Right ventricle myocardium inferior (tissue), 1 donor: ENCODE measurements around the gene SATL1. TPM values are rescaled to one million over a fixed set of nuclear protein-coding genes. Genes with fewer than 3 reads are reported as not detected.
"Not testable (repeated sequence)": the region's sequence is repeated elsewhere in the genome, so short reads cannot be mapped to it uniquely, and the experiment has no call there.

Experiments
- ATAC-seq: fragments of 200-7000 bp; cut with Tn5 transposase; one replicate; pipeline ENCODE4 v1.9.1; 2020; ENCODE audit warnings: mild to moderate bottlenecking, moderate library complexity
- DNase-seq: peaks from one replicate; pipeline ENCODE4 v3.0.0; 2021; ENCODE audit errors: missing footprints
- intact Hi-C: fragments of 100-400 bp; cut with DNase I; formaldehyde crosslinking; loops from one replicate; pipeline ENCODE4 v1.11.0; 2022
- long read RNA-seq: library from polyadenylated mRNA; unstranded; transcript quantifications from one replicate; pipeline ENCODE4 v2.0.0, GENCODE V29; 2021
- total RNA-seq: library from RNA; stranded (reverse); fragmentation: NEBNext Ultra II Directional; extraction: Animal tissue kit (Norgen Biotek cat#: 25700); gene quantifications from one replicate; pipeline ENCODE4 v1.2.1, GENCODE V29; 2021
- donor health status: DM: no; HTN: yes; CAD: no; lungs with severe emphysema.

The SATL1 gene, protein sequence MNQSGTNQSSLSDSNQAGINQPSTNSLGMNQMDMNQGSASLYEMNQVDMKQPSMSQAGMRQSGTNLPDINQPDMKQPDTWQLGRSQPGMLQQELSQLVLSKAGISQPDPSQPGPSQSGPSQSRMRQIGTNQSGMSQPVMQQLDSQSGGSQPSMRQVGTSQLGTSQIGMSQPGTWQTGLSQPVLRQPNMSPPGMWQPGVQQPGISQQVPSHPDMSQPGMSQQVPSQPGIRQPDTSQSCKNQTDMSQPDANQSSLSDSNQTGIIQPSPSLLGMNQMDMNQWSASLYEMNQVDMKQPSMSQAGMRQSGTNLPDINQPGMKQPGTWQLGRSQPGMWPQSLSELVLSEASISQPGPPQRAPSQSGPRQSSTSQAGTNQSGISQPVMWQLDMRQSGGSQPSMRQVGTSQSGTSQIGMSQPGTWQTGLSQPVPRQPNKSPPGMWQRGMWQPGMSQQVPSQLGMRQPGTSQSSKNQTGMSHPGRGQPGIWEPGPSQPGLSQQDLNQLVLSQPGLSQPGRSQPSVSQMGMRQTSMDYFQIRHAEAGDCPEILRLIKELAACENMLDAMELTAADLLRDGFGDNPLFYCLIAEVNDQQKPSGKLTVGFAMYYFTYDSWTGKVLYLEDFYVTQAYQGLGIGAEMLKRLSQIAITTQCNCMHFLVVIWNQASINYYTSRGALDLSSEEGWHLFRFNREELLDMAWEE
- not detected for total RNA-seq
- long read RNA-seq, result 0 reads

DNA sequence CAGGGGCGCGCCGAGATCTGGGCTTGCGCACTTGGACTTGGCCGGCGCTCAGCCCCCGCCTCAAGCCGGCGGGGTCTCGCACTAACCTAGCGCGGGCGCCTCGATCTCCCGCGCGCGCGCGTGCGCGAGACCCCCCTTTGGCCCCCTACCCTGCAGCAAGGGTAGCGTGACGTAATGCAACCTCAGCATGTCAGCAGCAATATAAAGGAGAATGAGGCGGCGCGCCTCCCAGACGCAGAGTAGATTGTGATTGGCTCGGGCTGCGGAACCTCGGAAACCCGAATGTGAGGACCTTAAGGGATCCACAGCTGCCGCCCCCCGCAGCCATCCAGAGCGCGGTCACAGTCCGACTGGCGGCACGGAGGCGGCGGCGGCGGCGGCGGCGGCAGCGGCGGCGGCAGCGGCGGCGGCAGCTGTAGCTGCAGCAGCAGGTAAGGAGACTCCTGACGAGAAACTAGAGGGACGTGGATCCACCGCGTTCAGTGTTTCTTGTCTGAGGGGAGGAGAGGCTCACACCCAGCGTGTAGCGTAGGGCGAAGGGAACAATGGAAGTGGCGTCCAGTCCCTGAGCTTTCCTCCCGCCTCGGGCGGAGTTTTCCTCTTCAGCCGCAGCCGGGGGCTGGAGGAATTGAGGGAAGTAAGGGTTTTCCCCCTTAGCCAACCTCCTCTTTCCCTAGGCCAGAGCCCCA, at the start of gene SATL1, which contains the start of gene ZNF711:
SATL1 (minus strand) TSS at position 19 of the 689 bp plus-strand sequence. CDS start 134,811 bp downstream, outside the sequence.
ZNF711 (plus strand) TSS at position 231 of the 689 bp plus-strand sequence. CDS start 3,582 bp downstream, outside the sequence.
- intact Hi-C loops, result no loop called here
- ATAC-seq (no peak), DNase-seq (peak; percentile 63)

DNA sequence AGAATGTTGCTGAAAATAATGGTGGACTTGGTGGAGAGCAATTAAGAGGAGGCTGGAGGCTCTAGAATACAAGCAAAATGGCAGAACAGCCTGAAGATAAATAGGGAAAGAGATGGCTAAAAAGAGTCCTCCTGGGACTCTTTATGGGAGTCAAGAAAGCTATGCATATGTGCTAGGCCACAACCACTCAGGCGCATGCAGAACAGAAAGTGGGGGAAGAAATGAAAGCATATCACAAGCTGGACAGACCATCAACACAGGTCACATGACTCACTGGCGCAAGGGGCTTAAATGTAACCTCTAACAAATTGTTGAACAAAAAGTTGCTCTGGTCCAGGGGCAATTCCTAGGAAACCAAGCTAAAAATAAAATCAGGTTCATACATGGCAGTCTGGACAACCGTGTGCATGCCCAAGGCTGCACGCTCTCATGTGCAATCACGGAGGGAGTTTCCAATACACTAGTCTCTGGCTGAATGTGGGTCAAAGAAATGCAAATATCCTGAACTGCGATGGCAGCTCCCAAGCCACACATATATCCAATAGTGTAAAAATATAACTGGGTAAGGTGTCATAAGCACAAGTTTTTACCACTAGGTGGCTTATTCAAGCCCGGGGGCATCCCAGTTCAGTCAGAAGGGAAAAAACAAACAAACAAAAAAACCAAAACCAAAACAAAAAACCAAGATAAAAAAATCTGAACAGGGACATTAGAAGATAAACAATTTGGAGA, 45.6 kb upstream of the SATL1 start:
- DNase-seq (no peak), ATAC-seq (no peak)
- intact Hi-C loops, result no loop called here

DNA sequence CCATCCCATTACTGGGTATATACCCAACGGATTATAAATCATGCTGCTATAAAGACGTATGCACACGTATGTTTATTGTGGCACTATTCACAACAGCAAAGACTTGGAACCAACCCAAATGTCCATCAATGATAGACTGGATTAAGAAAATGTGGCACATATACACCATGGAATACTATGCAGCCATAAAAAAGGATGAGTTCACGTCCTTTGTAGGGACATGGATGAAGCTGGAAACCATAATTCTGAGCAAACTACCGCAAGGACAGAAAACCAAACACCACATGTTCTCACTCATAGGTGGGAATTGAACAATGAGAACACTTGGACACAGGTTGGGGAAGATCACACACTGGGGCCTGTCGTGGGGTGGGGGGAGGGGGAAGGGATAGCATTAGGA, 41.7 kb upstream of the SATL1 start:
- intact Hi-C loops, result not testable (repeated sequence)

DNA sequence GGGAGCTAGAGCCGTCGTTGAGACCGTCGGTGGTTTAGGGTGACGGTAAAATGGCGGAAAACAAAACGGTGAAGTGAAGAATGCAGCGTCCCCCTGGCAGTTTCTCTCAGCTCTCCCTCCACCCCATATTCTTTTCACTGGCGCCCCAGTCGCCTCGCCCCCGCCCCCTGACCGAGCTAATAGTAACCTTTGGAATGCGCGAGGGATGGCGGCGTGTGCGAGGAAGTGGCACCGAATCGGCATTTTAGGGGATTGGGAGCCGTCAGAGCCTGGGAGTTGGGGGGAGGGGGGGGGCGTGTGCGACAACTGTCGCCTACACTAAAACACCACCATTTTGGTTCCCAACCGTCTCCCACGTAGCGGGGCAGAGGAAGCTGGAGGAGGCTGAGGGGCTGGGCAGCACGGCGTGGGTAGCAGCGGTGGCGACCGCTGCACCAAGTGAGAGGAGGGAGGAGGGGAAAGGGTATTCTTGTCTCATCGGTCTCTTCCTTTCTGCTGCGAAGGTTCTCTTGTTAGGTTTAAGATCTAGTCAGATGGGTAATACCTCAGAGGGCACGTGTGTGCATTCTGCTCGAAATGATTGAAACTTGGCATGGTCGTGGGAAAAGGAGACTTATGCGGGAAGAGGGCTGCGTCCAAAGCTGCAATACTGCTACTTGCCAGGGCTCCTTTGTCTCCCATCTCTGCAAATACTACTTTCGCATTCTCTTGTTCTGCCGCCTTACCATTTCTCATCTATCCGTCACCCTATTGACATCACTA, 1.1 kb upstream of the SATL1 start:
- DNase-seq, result no peak
- ATAC-seq, result no peak
- intact Hi-C loops, result no loop called here

More for the DNA sequence above, 41.7 kb upstream of the SATL1 start:
- not testable (repeated sequence) for DNase-seq, ATAC-seq

DNA sequence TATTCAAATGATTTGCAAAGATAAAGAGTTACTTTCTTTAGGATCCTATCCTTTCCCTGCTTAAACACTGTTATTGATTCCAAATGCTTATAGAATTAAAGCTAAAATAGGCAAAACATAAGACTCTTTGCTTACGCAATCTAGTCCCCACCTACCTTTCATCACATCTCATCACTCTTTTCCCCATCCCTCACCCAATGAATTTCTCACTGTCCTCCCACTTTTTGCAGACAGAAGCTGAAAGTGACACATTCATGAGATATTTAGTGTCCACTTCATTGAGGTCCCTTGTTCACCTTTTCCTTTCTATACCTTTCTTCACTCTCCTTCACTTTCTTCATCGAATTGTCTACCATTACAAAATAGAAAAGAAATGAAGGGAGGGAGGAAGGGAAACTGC, 424 bp downstream of the SATL1 start:
- ATAC-seq (no peak), DNase-seq (no peak)
- intact Hi-C loops, result no loop called here

DNA sequence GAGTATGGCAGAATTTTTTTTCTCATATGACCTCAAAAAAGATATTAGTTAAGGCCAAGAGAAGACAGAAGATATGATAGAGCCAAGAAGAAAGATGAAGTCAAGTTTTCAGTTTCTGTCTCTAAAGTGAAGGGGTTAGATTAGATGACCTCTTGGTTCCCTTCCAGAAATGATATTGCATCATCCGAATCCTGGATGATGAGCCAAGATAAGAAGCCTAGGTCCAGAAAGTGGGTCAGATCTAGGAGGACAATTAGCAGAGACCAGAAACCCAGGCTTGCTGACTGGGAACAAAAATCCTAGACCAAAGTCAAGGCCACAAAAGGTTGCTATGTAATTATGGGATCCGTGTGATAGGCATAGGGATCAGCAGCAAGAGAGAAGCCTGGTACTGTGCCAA, 20.2 kb downstream of the SATL1 start:
- intact Hi-C loops, result no loop called here
- ATAC-seq (no peak), DNase-seq (no peak)

DNA sequence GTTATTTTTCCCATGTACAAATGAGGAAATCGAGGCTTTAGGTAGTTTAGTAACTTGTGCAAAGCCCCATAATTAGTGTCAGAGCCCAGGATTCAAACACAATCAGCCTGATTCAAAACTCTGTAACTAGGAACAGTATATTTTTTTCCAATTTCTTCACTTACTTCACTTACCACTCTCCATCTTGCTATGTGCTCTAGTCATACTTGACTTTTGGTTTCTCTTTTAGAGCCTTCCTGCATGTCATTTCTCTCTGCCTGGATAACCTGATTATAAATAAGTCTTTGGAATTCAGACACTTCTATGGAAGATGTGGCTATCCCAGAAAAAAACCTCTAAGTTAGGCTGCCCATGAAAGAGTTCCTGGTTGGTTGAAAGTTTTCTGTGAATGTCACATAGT, 22.2 kb downstream of the SATL1 start:
- no peak for DNase-seq
- intact Hi-C loops, result no loop called here
- no peak for ATAC-seq

DNA sequence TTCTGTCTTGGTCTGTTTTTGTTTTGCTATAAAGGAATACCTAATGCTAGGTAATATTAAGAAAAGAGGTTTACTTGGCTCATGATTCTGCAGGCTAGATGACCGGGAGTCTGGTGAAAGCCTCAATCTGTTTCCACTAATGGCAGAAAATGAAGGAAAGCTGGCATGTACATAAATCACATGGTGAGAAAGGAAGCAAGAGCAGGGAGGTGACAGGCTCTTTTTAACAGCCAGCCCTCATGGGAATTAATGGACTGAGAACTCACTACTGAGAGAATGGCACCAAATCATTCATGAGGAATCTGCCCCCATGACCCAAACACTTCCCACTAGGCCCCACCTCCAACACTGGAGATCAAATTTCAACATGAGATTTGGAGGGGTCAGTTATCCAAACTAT, 27.6 kb downstream of the SATL1 start:
- intact Hi-C loops, result no loop called here
- DNase-seq, result no peak
- no peak for ATAC-seq

DNA sequence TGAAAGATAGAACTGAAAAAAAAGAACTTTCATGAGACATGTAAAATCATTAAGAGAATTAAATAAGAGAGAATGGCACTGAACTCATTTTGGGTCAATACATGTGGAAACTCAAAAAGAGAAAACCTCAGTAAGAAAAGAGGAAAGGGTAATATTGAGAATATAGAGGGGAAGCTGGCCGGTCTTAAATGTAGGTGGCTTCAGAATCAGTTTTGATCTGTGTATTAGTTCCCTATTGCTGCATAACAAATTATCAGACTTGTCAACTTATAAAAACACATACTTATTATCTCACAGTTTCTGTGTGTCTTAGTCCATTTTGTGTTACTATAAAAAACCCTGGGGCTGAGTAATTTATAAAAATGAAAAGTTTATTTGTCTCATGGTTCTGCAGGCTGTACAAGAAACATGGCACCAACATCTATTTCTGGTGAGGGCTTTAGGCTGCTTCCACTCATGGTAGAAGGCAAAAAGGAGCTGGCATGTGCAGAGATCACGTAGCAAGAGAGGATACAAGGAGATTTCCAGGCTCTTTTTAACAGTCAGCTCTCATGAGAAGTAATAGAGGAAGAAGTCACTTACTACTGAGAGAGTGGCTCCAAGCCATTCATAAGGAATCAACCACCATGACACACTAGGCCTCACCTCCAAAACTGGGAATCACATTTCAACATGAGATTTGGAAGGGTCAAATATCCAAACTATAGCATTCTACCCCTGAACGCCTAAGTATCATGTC, 29.6 kb downstream of the SATL1 start:
- intact Hi-C loops, result no loop called here
- DNase-seq (no peak), ATAC-seq (no peak)

DNA sequence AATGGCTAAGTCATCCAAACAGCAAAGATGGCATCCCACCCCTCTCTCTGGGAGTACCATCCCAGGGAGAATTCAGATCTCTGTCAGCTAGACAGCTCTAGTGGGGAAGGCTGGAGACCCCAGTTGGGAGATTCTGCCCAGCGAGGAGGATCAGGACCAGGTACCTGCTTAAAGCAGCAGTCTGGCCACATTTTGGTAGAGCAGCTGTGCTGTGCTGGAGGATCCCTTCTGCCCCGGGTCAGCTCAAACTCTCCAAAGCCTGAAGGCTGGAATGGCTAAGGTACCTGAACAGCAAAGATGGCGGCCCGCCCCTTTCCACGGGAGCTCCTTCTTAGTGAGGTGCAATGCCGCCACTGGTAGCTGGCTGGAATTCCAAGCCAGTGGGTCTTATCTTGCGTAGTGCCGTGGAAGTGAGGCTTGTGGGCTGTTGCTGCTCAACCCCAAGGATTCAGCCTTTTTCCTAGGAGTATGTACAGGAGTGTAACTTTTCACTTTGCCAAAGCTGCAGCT, 40.1 kb downstream of the SATL1 start:
- ATAC-seq, result no peak
- DNase-seq, result no peak
- intact Hi-C loops, result no loop called here

DNA sequence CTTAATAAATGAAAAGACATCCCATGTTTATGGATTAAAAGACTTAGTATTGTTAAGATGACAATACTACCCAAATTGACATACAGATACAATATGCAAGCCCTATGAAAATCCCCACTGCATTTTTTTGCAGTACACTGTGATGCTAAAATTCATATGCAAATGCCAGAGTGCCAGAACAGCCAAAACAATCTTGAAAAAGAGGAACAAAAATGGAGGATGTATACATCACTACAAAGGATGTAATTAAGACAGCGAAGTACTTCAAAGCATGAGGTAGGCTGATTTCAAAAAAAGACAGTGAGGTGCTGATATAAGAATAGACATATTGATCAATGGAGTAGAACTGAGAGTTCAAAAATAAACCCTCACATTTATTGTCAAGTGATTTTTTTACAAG, 47.3 kb downstream of the SATL1 start:
- DNase-seq, result no peak
- ATAC-seq, result no peak
- intact Hi-C loops, result no loop called here

DNA sequence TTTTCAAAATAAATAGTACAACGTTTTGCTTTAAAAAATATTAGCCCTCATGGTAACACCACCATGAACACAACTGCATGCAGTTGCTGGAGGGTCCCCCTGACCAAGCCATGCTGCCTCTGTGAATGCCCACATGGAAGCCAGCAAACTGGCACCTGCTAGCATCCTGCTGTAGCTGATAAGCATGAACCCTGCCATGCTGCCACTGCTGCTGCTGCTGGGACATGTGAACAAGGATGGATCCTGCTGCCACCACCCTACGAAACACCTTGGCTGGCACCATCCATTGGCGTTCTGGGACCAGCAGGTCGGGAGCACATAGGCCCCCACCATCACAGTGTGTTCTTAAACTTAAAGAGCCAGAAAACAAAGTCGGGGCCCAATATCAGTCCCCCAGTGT, 83.9 kb downstream of the SATL1 start:
- intact Hi-C loops, result no loop called here
- ATAC-seq, result no peak
- DNase-seq, result no peak

DNA sequence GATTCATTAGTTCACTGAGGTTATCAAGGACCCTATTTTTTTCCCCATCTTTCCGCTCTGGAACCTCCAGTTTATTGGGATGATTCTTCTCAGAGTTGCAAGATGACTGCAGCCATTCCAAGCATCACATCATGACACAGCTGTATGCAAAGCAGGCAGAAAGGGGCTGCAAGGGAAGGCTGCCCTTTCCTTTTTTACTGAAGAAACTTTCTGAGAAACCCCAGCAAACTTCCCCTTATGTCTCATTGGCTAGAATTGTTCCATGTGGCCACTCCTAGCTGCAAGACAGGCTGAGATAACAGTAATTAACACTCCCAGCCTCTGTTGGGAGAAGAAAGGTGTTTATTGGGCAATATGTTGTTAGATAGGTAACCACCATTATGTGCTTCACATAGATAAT, 102.6 kb downstream of the SATL1 start:
- DNase-seq (no peak), ATAC-seq (no peak)
- intact Hi-C loops, result no loop called here

DNA sequence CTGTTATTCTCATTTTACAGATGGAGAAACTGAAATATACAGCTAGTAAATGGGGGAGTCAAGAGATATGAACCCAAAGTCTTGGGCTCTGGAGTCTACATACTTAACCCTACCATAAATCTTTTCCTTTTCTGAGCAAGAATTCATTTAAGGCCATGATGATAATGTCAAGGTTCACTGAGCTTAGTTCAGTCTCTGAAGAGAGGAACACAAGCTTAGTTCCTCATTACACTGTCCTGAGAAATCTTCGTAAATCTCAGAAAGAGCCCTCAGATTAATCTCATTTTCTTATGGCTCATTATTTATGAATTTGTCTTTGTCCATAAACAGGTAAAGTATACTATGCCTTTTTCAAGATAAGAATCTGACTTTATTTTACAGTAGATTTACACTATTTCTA, 104.2 kb downstream of the SATL1 start:
- intact Hi-C loops, result no loop called here
- DNase-seq (no peak), ATAC-seq (no peak)

DNA sequence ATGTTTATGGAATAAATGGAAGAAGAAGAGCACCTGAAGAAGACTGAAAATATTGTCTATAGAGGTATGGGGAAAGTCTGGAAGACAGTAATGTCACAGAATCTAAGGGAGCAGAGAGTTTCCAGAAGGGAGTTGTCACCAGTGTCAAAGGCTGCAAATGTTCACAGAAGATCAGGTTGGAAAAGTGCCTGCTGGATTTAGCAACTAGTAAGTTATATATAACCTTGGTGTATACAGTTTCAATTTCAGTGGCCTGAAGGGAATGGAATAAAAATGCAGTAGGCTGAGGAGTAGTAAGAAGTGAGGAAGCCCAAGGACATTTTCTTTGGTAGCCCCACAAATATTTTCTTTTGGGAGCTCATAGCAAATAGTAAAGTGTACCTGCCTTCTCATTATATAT, 107.2 kb downstream of the SATL1 start:
- intact Hi-C loops, result no loop called here
- no peak for ATAC-seq
- DNase-seq, result no peak

DNA sequence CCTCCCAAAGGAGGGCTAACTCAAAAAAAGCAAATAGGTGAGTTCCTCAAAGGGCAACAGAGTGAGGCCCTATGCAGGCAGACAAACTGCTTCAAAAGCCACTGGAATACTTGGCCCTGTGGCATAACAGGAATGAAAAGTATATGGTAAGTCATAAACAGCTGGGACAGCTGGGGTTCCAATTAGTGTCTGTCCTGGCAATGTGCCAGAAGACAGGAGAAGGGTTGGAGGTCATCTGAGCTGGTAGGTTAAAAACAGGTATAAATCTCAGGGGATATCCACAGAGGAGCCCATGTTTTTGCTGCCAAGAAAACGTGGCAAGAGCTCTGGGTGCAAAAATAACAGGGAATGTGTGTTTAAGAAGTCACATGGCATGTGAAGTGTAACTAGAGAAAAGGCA, 128.3 kb downstream of the SATL1 start:
- intact Hi-C loops, result no loop called here
- ATAC-seq (no peak), DNase-seq (no peak)

DNA sequence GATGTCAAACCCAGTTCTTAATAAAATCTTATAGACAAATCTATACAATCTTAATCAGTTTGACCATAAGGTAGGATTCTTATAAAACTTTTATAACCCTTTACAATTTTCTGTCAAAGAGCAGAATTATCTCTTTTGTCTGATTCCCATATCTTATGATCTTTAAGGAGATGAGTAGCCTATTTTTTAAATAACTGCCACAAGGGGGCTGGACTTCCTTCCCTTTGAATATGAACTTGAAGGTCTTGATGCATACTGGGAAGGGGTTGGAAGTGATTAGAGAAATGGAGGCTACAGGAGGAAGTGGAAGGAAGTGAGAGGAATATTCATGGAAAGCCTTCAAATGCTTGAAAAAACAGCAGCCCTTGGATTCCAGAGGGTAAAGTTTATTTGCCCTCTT, 128.8 kb downstream of the SATL1 start:
- DNase-seq, result no peak
- no peak for ATAC-seq
- intact Hi-C loops, result loop anchor here (5.0 kb wide), 1 partner anchor 428 kb away; no protein-coding TSS in a partner anchor
